Mucosa of descending colon (tissue), 3 donors: ENCODE data around the gene STEAP1B. TPM values are rescaled to one million over a fixed set of nuclear protein-coding genes. Genes with fewer than 3 reads are reported as not detected.
A peak's percentile ranks its signal among the peaks of the same experiment; 100 is the strongest.
"Not testable (repeated sequence)": the region's sequence is repeated elsewhere in the genome, so short reads cannot be mapped to it uniquely, and the experiment has no call there.

ENCODE experiments used
- ATAC-seq: fragments of 200-7000 bp; cut with Tn5 transposase; one replicate; pipeline ENCODE4 v1.9.1; 2020; ENCODE audit warnings: mild to moderate bottlenecking, moderate library complexity
- DNase-seq, 3 donors: peaks; one replicate each; pipeline ENCODE4 v3.0.0-alpha.2; 2020
- H3K36me3 ChIP-seq: fragments of 200-600 bp; one replicate; pipeline ENCODE4 v1.8.0; 2021; ENCODE audit warnings: low read depth, mild to moderate bottlenecking
- H3K4me1 ChIP-seq: fragments of 200-600 bp; one replicate; pipeline ENCODE4 v1.8.0; 2021; ENCODE audit warnings: low read depth, mild to moderate bottlenecking
- H3K4me3 ChIP-seq: fragments of 200-600 bp; one replicate; pipeline ENCODE4 v1.8.0; 2021; ENCODE audit warnings: mild to moderate bottlenecking
- H3K9me3 ChIP-seq: fragments of 200-600 bp; one replicate; pipeline ENCODE4 v1.8.0; 2021; ENCODE audit warnings: mild to moderate bottlenecking
- CTCF ChIP-seq: fragments of 200-600 bp; IDR thresholded peaks from one replicate; pipeline ENCODE4 v1.8.0; 2022; ENCODE audit warnings: antibody characterized with exemption, mild to moderate bottlenecking
- intact Hi-C, 2 donors: fragments of 100-400 bp; cut with DNase I in 1 of 2; cut with micrococcal nuclease in 1 of 2; formaldehyde crosslinking; loops; one replicate each; pipeline versions ENCODE4 v1.11.0 to v1.11.1; 2022; cut with DNase I, micrococcal nuclease
- total RNA-seq, 3 donors: library from RNA; stranded (reverse); fragmentation: NEBNext Ultra II Directional in 2 of 3; extraction: Animal tissue kit (Norgen Biotek cat#: 25700) in 2 of 3; gene quantifications; one replicate each; pipeline versions ENCODE4 v1.2.1 to v1.2.4, GENCODE V29; 2021 to 2023
- donor health status: DM: no; HTN: no; CAD: no; lungs with moderate emphysema.
- donor health status: DM: no; HTN: no; CAD: no.
- donor health status: DM: no; HTN: yes; CAD: no.

The STEAP1B gene
- total RNA-seq, 3 donors from 2014 or later: 0.77 to 1.0 TPM; not detected in 1

GRCh38 chr7:22516950-22517349 lies 17.0 kb upstream of the STEAP1B start:
- H3K9me3 ChIP-seq, H3K4me3 ChIP-seq, DNase-seq, H3K4me1 ChIP-seq, H3K36me3 ChIP-seq, ATAC-seq, intact Hi-C loops: not testable (repeated sequence)

DNA sequence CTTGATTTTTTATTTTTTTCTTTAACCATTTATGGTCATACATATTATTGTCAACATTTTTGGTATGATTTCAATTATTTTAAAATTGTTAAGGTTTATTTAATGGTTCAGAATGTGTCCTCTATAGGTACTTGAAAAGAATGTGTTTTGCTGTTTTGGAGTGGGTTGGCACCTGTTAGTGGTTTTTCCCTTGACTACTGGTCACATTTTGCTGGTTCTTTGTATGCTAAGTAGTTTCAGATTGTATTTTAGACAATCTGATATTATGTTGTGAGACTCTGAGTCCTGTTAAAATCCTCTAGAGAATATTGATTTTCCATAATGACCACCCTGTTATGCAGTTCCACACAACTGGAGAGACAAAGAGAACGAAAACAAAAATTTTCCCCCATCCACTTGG lies 15.0 kb upstream of the STEAP1B start:
- H3K9me3 ChIP-seq, DNase-seq, H3K36me3 ChIP-seq, H3K4me1 ChIP-seq, ATAC-seq, intact Hi-C loops, H3K4me3 ChIP-seq: not testable (repeated sequence)

GRCh38 chr7:22507320-22507719 lies 7.3 kb upstream of the STEAP1B start:
- H3K4me3 ChIP-seq, H3K36me3 ChIP-seq, intact Hi-C loops, DNase-seq, H3K4me1 ChIP-seq, ATAC-seq, H3K9me3 ChIP-seq: not testable (repeated sequence)

GRCh38 chr7:22506316-22507020 lies 6.5 kb upstream of the STEAP1B start:
- ATAC-seq, H3K9me3 ChIP-seq, DNase-seq, H3K4me1 ChIP-seq, H3K4me3 ChIP-seq, H3K36me3 ChIP-seq, intact Hi-C loops: not testable (repeated sequence)

GRCh38 chr7:22504519-22504918 lies 4.5 kb upstream of the STEAP1B start:
- H3K9me3 ChIP-seq, H3K4me3 ChIP-seq, intact Hi-C loops, H3K4me1 ChIP-seq, ATAC-seq, DNase-seq, H3K36me3 ChIP-seq: not testable (repeated sequence)

GRCh38 chr7:22502104-22502503 lies 2.1 kb upstream of the STEAP1B start:
- intact Hi-C loops, DNase-seq, H3K9me3 ChIP-seq, H3K36me3 ChIP-seq, H3K4me3 ChIP-seq, ATAC-seq, H3K4me1 ChIP-seq: not testable (repeated sequence)

DNA sequence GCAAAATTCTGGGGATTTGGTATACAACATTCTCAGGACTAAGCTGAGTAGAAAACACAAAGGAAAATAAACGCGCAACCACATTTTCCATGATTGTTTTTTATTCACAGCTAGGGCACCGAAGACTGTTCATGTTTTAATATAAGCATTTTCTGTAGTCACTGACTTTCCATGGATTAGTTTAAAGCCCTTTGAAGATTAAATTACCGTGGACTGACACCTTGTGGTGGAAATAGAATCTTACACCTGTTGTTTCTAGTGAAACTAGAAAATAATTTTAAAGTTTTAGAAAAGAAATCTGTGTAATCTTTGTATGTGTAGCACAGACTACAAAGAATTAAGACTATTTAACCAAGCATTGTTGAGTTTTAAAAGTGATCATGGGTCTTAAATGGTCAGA lies 1.3 kb upstream of the STEAP1B start:
- H3K9me3 ChIP-seq, H3K4me1 ChIP-seq, H3K4me3 ChIP-seq, H3K36me3 ChIP-seq, intact Hi-C loops: not testable (repeated sequence)
- DNase-seq (peak in 1 of 3 donors; percentile 16), ATAC-seq (peak; percentile 50)

GRCh38 chr7:22499044-22499443 lies 944 bp downstream of the STEAP1B start:
- Histone ChIP-seq H3K9me3 (no peaks in the 10 kb centered on the region), H3K36me3 (no peaks in the 10 kb centered on the region), H3K4me1 (no peaks in the 10 kb centered on the region), H3K4me3 (no peak overlapping the region)
- TF ChIP-seq CTCF: no peak
- DNase-seq (no peak), ATAC-seq (no peak)
- intact Hi-C loops: no loop called here

DNA sequence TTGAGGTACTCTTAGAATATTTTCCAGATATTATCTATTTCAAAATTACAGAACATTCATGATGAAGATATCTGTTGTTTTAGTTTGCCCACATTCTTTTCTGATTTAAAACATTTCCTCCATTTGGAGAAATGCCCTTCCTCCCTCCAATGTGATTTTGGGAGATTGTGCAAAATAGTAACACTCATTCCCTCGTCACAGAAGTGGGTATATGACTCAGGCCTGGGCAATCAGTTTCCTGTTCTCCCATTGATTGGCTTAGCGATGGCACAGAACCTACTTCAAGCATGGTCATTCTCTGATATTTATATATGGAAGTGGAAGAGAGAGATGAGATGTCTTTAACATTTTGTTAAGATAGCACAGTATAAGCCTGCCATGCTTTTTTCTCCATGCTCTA lies 3.1 kb downstream of the STEAP1B start:
- ATAC-seq, intact Hi-C loops, H3K36me3 ChIP-seq, H3K4me1 ChIP-seq, H3K4me3 ChIP-seq, H3K9me3 ChIP-seq, DNase-seq: not testable (repeated sequence)

- H3K4me1 ChIP-seq, H3K4me3 ChIP-seq, H3K36me3 ChIP-seq, intact Hi-C loops, DNase-seq, H3K9me3 ChIP-seq, ATAC-seq: not testable (repeated sequence)
Observed at GRCh38 chr7:22496296-22496888, 3.6 kb downstream of the STEAP1B start.

- ATAC-seq, H3K4me1 ChIP-seq, intact Hi-C loops, H3K36me3 ChIP-seq, DNase-seq, H3K4me3 ChIP-seq, H3K9me3 ChIP-seq: not testable (repeated sequence)
Observed at GRCh38 chr7:22493160-22493925, 6.6 kb downstream of the STEAP1B start.
